HT-29 (cell line): ENCODE measurements around the gene PSMG3. TPM values are rescaled to one million over a fixed set of nuclear protein-coding genes. Genes with fewer than 3 reads are reported as not detected.

Source experiments
- DNase-seq: peaks from one replicate; pipeline ENCODE4 v3.0.0-alpha.2; 2015; ENCODE audit warnings: low spot score
- total RNA-seq: library from RNA; depleted of rRNA; stranded (reverse); fragments of >200 nt; shearing (Covaris generic); gene quantifications from 2 replicates; pipeline ENCODE4 v1.2.3, GENCODE V29; 2014; rRNA removed

PSMG3 gene, protein sequence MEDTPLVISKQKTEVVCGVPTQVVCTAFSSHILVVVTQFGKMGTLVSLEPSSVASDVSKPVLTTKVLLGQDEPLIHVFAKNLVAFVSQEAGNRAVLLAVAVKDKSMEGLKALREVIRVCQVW
- 129 and 149 TPM in 2 replicates for total RNA-seq

DNA sequence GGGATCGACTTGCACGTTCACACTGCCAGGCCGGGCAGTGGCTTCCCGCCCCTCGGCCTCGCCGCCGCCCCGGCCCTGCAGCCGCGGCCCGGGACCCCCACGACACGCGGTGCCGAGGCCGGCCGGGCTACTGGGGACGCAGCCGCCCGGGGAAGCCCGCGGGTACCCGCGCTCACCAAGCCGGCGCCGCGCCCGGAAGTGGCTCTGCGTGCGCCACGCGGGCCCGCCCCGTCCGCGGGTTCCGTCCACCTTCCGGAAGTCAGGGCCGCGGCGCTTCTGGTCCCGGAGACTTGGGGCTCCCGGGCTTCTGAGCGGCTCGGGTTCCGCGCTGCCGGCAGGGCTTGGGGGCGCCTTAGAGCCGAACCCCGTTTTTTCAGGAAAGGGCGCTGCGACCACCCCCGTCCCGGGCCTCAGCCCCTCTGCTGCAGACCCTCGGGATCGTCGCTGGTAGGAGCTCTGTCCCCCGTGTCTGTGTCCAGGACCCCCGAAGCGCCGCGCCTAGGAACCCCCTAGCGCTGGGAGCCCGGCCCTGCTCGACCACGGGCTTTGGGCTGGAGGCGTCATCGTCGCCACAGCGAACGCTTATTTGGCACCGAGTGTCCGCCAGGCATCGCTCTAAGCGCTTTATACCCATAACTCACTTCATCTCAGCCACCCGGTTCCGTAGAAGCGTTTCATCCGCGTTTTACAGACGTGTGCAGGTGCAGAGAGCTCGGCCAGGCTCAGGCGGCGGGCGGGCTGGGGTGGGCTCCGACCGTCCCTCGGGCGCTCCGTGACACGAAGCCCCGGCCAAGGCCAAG, at the start of gene PSMG3:
Gene PSMG3 (minus strand): TSS at position 200 of the 800 bp plus-strand sequence. CDS start 693 bp downstream, outside the sequence.
- peak; percentile 95 for DNase-seq

GRCh38 chr7:1618475-1618874, 48.6 kb upstream of the PSMG3 start:
- DNase-seq: no peak

GRCh38 chr7:1617957-1618356, 48.1 kb upstream of the PSMG3 start:
- no peak for DNase-seq

DNA sequence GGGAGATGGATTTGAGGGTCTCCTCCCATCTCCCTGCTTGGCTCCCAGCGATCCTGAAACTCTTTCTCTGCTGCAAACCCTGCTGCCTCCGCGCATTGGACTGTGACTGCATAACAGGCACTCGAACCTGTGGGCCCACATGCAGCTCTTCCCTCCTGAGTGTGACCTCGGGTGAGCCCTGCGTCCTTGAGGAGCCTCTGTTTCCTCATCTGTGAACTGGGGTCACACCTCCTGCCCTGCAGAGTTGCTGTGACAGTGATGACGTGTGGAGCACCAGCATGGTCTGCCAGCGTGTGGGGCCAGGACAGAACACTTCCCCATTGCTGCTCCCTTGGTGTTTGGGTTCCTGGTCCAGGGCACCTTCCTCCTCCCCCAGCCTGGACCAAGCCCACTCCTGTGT, 46.9 kb upstream of the PSMG3 start:
- DNase-seq: no peak

GRCh38 chr7:1611708-1612241, 41.9 kb upstream of the PSMG3 start:
- no peak for DNase-seq

DNA sequence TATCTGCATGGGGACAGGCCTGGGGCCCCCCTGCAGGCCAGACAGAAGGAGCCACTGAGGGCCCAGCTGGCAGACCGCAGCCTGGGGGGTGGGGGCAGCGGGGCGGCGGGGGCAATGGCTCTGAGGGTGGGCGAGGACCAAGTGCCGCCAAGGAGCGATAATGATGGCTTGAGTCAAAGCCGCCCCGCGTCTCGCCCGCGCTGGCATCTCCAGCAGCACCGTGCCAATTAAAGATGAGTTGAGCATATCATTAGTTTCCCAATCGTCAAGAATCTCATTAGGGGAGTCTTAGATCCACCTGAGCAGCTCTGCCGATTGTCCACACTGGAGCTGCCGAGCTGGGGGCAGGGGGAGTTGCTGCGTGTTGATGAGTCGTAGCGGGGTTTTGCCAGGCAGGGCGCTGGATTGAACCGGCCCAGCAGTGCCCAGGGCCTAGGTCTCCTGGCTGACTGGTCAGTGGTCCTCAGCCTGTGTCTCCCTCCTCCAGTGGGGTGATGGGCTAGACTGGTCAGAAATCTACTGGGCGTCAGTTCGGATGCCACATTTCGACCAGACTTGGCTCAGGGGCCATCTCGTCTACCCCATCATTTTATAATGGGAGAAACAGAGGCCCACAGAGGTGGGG, 41.0 kb upstream of the PSMG3 start:
- DNase-seq: no peak

- DNase-seq: no peak
Observed at GRCh38 chr7:1610013-1610677, 40.3 kb upstream of the PSMG3 start.

- no peak for DNase-seq
Observed at GRCh38 chr7:1609023-1609422, 39.2 kb upstream of the PSMG3 start.

- DNase-seq: no peak
Observed at GRCh38 chr7:1608318-1608717, 38.5 kb upstream of the PSMG3 start.

GRCh38 chr7:1607696-1608095, 37.9 kb upstream of the PSMG3 start:
- DNase-seq: no peak

DNA sequence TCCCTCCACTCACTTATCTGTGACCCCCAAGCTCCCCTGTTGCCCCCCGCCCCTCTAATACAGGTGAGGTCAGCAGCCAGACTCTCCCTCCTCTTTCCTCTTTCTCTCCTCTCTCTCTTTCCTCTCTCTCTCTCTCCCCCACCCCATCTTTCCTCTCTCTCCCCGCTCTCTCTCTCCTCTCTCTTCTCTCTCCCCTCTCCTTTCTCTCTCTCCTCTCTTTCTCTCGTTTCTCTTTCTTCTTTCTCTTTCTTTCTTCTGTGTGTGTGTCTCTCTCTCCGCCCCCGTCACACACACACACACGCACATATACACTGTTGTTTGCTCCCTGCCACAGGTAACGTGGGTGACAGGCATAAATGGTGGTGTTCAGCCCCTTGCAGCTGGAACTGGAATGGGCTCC, 37.2 kb upstream of the PSMG3 start:
- DNase-seq: no peak

GRCh38 chr7:1604383-1604782, 34.6 kb upstream of the PSMG3 start:
- no peak for DNase-seq

GRCh38 chr7:1603346-1604225, 33.8 kb upstream of the PSMG3 start:
- DNase-seq: no peak

DNA sequence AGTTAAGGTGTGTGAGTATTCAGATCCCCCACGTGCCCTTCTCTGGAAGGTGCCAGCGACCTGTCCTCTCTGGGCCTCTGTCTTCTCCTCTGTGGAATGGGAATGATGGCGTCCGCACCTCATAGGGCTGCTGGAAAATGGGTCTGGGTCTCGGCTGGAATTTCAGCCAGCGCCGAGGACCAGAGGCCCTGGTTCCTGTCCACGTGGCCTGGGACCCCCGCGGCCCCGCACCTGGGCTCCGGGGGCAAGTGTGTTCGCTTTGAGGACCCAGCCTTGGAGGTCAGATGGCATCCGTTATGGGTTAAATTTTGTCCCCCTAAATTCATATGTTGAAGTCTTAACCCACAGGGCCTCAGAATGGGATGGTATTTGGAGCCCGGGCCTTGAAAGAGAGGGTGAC, 32.6 kb upstream of the PSMG3 start:
- no peak for DNase-seq

GRCh38 chr7:1601956-1602355, 32.1 kb upstream of the PSMG3 start:
- peak; percentile 9 for DNase-seq

- no peak for DNase-seq
Observed at GRCh38 chr7:1599640-1600395, 30.0 kb upstream of the PSMG3 start.

DNA sequence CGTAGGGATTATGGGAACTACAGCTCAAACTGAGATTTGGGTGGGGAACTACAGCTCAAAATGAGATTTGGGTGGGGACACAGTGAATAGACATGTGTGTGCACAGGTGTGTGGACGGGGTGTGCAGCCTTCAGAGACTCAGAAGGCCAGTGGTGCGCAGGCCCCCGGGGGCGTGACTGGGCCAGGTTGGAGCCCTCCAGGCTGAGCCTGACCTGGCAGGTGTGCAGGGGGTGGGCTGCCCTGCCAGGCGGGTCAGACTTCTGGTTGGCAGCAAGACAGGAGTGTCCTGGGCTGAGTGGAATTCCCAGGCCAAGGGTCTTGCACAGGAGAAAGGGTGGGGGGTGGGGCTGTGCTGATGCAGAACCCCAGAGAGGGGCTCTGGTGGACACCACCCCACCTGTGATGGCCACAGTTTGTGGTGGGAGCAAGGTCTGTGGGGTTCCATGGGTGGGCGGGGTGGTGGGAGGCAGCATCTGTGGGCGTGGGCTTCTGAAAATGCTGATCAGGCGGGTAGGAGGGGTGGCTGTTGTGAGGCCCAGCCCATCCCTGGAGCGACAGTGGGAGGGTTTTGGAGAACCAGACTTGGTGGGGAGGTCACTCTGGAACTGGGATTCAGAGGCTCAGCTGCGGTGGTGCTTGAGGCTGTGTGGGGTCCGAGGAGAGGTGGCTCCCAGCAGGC, 29.3 kb upstream of the PSMG3 start:
- DNase-seq: no peak

DNA sequence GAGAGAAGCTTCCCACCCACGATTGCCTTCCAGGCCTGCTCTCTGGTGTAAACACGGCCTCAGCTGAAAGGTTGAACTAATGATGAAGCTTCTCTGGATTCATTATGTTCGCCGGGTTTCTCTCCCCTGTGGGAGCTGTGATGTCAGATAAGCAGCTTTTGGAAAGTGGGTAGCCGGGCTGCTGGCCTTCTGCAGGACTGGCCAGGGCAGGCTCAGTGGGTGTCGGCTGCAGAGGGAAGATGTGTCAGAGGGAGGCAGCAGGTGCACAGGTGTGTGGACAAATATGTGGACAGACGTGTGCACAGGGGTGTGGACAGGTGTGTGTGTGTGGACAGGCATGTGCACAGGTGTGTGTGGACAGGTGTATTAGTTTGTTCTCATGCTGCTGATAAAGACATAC, 28.5 kb upstream of the PSMG3 start:
- DNase-seq: no peak

DNA sequence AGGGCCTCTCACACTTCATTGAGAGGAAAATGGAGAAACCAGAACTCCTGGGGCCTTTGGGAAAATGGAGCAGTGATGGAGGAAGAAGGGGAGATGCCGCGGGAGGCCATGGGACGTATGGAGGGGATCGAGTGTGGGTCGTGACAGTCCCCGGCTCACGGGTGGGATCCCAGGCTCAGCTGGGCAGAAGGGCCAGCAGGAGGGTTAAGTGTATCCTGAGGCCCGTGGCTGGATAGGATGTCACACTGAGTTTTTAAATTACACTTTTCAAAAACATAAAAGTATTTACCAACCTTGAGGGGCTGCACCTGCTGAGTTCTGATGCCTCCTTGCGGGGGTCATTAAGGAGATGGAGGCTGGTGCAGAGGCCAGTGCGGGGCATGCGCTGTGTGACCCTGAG, 28.0 kb upstream of the PSMG3 start:
- DNase-seq: no peak
